ENCODE data around the gene STXBP6.

The STXBP6 gene

GRCh38 chr14:25011095-25011494 lies 38.9 kb downstream of the STXBP6 start:
- no peak for DNase-seq

- DNase-seq = no peak
Measured at GRCh38 chr14:25010471-25010870, 39.5 kb downstream of the STXBP6 start.

GRCh38 chr14:25009891-25010290 lies 40.1 kb downstream of the STXBP6 start:
- no peak for DNase-seq

- no peak for DNase-seq
Measured at GRCh38 chr14:25007832-25008231, 42.1 kb downstream of the STXBP6 start.

GRCh38 chr14:25006961-25007795 lies 42.8 kb downstream of the STXBP6 start:
- no peak for DNase-seq

GRCh38 chr14:25006031-25006430 lies 43.9 kb downstream of the STXBP6 start:
- DNase-seq = no peak

GRCh38 chr14:25004389-25004809 lies 45.5 kb downstream of the STXBP6 start:
- no peak for DNase-seq

- DNase-seq = no peak
Measured at GRCh38 chr14:25003537-25003936, 46.4 kb downstream of the STXBP6 start.

GRCh38 chr14:25001601-25002000 lies 48.3 kb downstream of the STXBP6 start:
- DNase-seq = no peak

GRCh38 chr14:25001156-25001555 lies 48.8 kb downstream of the STXBP6 start:
- no peak for DNase-seq

GRCh38 chr14:24999157-24999556 lies 50.8 kb downstream of the STXBP6 start:
- DNase-seq = no peak

GRCh38 chr14:24996930-24997725 lies 52.8 kb downstream of the STXBP6 start:
- DNase-seq = no peak

- DNase-seq = no peak
Measured at GRCh38 chr14:24995016-24995415, 54.9 kb downstream of the STXBP6 start.

- no peak for DNase-seq
Measured at GRCh38 chr14:24993631-24994030, 56.3 kb downstream of the STXBP6 start.

GRCh38 chr14:24992624-24993360 lies 57.2 kb downstream of the STXBP6 start:
- DNase-seq = no peak

- no peak for DNase-seq
Measured at GRCh38 chr14:24991821-24992220, 58.1 kb downstream of the STXBP6 start.

- DNase-seq = no peak
Measured at GRCh38 chr14:24991288-24991687, 58.7 kb downstream of the STXBP6 start.

GRCh38 chr14:24990773-24991172 lies 59.2 kb downstream of the STXBP6 start:
- DNase-seq = no peak

GRCh38 chr14:24990050-24990449 lies 59.9 kb downstream of the STXBP6 start:
- DNase-seq = no peak

GRCh38 chr14:24988760-24989159 lies 61.2 kb downstream of the STXBP6 start:
- no peak for DNase-seq

GRCh38 chr14:24986206-24986893 lies 63.6 kb downstream of the STXBP6 start:
- DNase-seq = no peak

GRCh38 chr14:24984846-24985589 lies 64.9 kb downstream of the STXBP6 start:
- DNase-seq = no peak

Measured in activated CD8-positive, alpha-beta memory T cell treated with anti-CD3 and anti-CD28 coated beads, Interleukin-2, amount 50 U/mL, for 4 hours (primary cell).